Right cardiac atrium (tissue), 5 donors: Measurements from ENCODE around the gene DLST. TPM values are rescaled to one million over a fixed set of nuclear protein-coding genes. Genes with fewer than 3 reads are reported as not detected.

Experiments used
- ATAC-seq, 2 donors: fragments of 200-7000 bp; cut with Tn5 transposase; one replicate each; pipeline versions ENCODE4 v1.8.0 to v1.9.1; 2020; ENCODE audit warnings: moderate library complexity in 2 of 2, mild to moderate bottlenecking in 1 of 2
- DNase-seq, 3 donors: peaks; one replicate each; pipeline ENCODE4 v3.0.0-alpha.2; 2020
- H3K27ac ChIP-seq: one replicate; pipeline ENCODE4 v1.5.1; 2013; ENCODE audit warnings: mild to moderate bottlenecking, low read length, control low read depth, moderate library complexity
- H3K27me3 ChIP-seq: one replicate; pipeline ENCODE4 v1.6.1; 2013; ENCODE audit not compliant: control insufficient read depth, insufficient read depth
- H3K4me1 ChIP-seq: one replicate; pipeline ENCODE4 v1.6.1; 2013; ENCODE audit warnings: low read length; ENCODE audit not compliant: control insufficient read depth, insufficient read depth
- H3K4me3 ChIP-seq: one replicate; pipeline ENCODE4 v1.5.1; 2013; ENCODE audit warnings: low read length, control low read depth
- H3K9me3 ChIP-seq: one replicate; pipeline ENCODE4 v1.6.1; 2013; ENCODE audit warnings: low read length; ENCODE audit not compliant: control insufficient read depth
- WGBS: extraction: QIAGEN DNeasy Blood & Tissue Kit; methylation state at CpG from one replicate; pipeline ENCODE4 v1.1.7; 2013; 5-methylcytosine and 5-hydroxymethylcytosine counted together
- intact Hi-C, 4 donors: fragments of 100-400 bp; cut with DNase I; formaldehyde crosslinking; loops; one replicate each; pipeline versions ENCODE4 v1.11.0 to v1.14.0; 2022 to 2023
- polyA plus RNA-seq: library from polyadenylated mRNA; stranded (reverse); fragments of 200-250 nt; gene quantifications from one replicate; pipeline ENCODE4 v1.2.3, GENCODE V29; 2013
- total RNA-seq, 4 donors: library from RNA; stranded (reverse); fragmentation: NEBNext Ultra II Directional; extraction: Animal tissue kit (Norgen Biotek cat#: 25700); gene quantifications; one replicate each; pipeline ENCODE4 v1.2.1, GENCODE V29; 2021
- donor health status: healthy with polysubstance abuse.
- donor health status: DM: no; HTN: yes; CAD: no.
- donor health status: DM: no; HTN: no; CAD: no.
- donor health status: DM: no; HTN: yes; CAD: no; lungs with severe emphysema.
- donor health status: DM: yes; HTN: yes; CAD: no.

Gene DLST
- total and polyA plus RNA-seq, 5 donors, result 87.6 to 148 (median 142) TPM

- Histone ChIP-seq H3K9me3 (no peaks in the 10 kb centered on the region), H3K27ac (no peak overlapping the region), H3K27me3 (no peaks in the 10 kb centered on the region), H3K4me3 (no peak overlapping the region), H3K4me1 (no peaks in the 10 kb centered on the region)
- ATAC-seq (peak; percentile 75 to 82), DNase-seq (peak; percentile 89 to 97 (median 94))
- 23% methylated on average over 7 of the region's 7 CpGs for WGBS
- intact Hi-C loops, result loop anchor here in 3 of 4 donors (5.0 kb wide), 3 partner anchors 41 to 226 kb away; no protein-coding TSS in a partner anchor
Observed at GRCh38 chr14:74860899-74861733, 20.6 kb upstream of the DLST start.

DNA sequence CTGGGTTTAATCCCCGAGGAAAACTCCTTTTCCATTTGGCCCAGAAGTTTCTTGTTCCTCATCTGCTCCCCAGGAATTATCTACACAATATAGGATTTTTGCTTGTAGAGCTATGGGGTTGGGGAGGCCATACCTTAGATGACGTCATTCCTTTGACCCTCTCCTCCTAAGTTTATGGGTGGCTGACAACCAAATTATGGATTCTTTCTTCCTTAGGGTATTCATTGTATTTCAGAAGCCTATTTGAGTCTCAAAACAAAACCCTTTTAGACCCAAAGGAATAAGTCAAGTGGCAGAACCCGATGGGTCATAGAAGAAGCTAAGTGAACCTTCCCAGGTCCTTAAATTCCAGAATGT, 20.0 kb upstream of the DLST start:
- DNase-seq (no peak), ATAC-seq (no peak)
- H3K27me3 ChIP-seq, result no peaks in the 10 kb centered on the region
- H3K4me3 ChIP-seq, result no peak overlapping the region
- H3K4me1 ChIP-seq, result no peaks in the 10 kb centered on the region
- no peaks in the 10 kb centered on the region for H3K9me3 ChIP-seq
- 78% methylated on average over 3 of the region's 3 CpGs for WGBS
- H3K27ac ChIP-seq, result no peak overlapping the region
- intact Hi-C loops, result loop anchor here in 3 of 4 donors (5.0 kb wide), 3 partner anchors 41 to 226 kb away; no protein-coding TSS in a partner anchor

GRCh38 chr14:74863274-74863673, 18.4 kb upstream of the DLST start:
- ATAC-seq (no peak), DNase-seq (no peak)
- no peaks in the 10 kb centered on the region for H3K27me3 ChIP-seq
- H3K9me3 ChIP-seq, result no peaks in the 10 kb centered on the region
- intact Hi-C loops, result loop anchor here in 3 of 4 donors (5.0 kb wide), 3 partner anchors 39 to 224 kb away; no protein-coding TSS in a partner anchor
- 79% methylated on average over 9 of the region's 9 CpGs for WGBS
- H3K4me1 ChIP-seq, result no peaks in the 10 kb centered on the region
- H3K4me3 ChIP-seq, result no peak overlapping the region
- no peak overlapping the region for H3K27ac ChIP-seq

- ATAC-seq, result no peak
- no peak overlapping the region for H3K27ac ChIP-seq
- WGBS, result 81% methylated on average over 9 of the region's 9 CpGs
- no peak for DNase-seq
- no peaks in the 10 kb centered on the region for H3K4me1 ChIP-seq
- H3K27me3 ChIP-seq, result no peaks in the 10 kb centered on the region
- H3K9me3 ChIP-seq, result no peaks in the 10 kb centered on the region
- no peak overlapping the region for H3K4me3 ChIP-seq
- intact Hi-C loops, result loop anchor here in 3 of 4 donors (5.0 kb wide), 3 partner anchors 38 to 223 kb away; no protein-coding TSS in a partner anchor
Observed at GRCh38 chr14:74864198-74864597, 17.5 kb upstream of the DLST start.

DNA sequence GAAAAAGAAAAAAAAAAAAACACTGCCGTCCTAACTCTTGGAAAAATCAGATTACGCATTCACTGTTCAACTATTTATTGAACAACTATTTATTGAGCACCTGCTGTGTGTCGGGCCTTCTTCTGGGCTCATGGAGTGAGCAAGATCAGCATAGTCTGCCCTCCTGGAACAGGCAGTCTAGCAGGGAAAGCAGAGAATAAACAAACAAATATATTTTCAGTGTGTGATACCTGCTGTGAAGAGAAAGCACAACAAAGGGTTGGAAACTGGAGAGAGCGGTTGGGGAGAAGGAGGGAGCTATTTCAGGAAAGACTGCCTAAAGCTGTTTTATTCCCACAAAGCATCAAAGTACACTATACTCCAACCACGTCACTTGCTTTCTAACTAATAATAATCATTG, 16.6 kb upstream of the DLST start:
- no peaks in the 10 kb centered on the region for H3K27me3 ChIP-seq
- no peaks in the 10 kb centered on the region for H3K9me3 ChIP-seq
- no peak overlapping the region for H3K4me3 ChIP-seq
- 93% methylated on average over 5 of the region's 5 CpGs for WGBS
- DNase-seq, result no peak
- intact Hi-C loops, result no loop called here
- no peak overlapping the region for H3K27ac ChIP-seq
- ATAC-seq, result no peak
- H3K4me1 ChIP-seq, result no peaks in the 10 kb centered on the region

- Histone ChIP-seq H3K27ac (no peak overlapping the region), H3K4me3 (no peak overlapping the region), H3K27me3 (no peaks in the 10 kb centered on the region), H3K4me1 (no peaks in the 10 kb centered on the region), H3K9me3 (no peaks in the 10 kb centered on the region)
- DNase-seq (no peak), ATAC-seq (no peak)
- intact Hi-C loops, result no loop called here
- WGBS, result 73% methylated on average over 3 of the region's 3 CpGs
Observed at GRCh38 chr14:74866708-74867389, 14.9 kb upstream of the DLST start.

DNA sequence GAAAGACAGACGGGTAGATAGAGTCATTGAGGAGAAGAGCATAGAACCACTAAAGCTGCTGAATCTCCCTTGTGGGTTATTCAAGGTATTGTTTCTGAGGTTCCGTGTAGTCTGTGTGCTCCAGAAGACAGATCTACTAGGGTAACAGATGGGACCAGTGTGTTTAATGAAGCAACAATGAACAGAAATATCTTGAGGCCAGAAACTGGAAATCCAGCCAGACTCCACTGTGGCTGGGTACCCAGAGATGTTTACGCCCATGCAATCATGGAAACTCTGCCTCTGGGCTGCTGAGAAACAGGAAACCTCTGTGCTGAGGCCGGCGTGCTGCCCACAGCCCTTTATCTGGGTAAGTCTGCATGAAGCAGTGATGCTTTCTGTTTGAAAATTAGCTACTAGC, 14.0 kb upstream of the DLST start:
- peak; percentile 70 to 86 (median 85) for DNase-seq

DNA sequence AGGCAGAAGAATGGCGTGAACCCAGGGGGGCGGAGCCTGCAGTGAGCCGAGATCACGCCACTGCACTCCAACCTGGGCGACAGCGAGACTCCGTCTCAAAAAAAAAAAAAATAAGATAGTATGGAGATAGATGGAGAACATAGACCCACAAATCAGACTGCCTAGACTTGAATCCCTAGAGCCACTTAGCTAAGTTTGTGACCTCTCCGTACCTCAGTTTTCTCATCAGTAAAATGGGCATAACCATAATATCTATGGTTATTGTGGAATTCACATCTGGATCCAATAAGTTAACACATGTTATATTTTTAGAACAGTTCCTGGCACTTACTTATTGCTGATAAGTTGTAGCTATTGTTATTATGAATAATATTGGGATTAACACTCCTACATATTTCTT, 13.0 kb upstream of the DLST start:
- intact Hi-C loops, result no loop called here
- no peaks in the 10 kb centered on the region for H3K9me3 ChIP-seq
- DNase-seq (no peak), ATAC-seq (no peak)
- H3K27me3 ChIP-seq, result no peaks in the 10 kb centered on the region
- H3K4me1 ChIP-seq, result no peaks in the 10 kb centered on the region
- no peak overlapping the region for H3K27ac ChIP-seq
- WGBS, result 95% methylated on average over 8 of the region's 8 CpGs
- H3K4me3 ChIP-seq, result no peak overlapping the region

More for the DNA sequence above, 14.0 kb upstream of the DLST start:
- 32% methylated on average over 5 of the region's 5 CpGs for WGBS
- Histone ChIP-seq H3K4me1 (no peaks in the 10 kb centered on the region), H3K27me3 (no peaks in the 10 kb centered on the region), H3K27ac (no peak overlapping the region), H3K9me3 (no peaks in the 10 kb centered on the region), H3K4me3 (no peak overlapping the region)
- intact Hi-C loops, result no loop called here
- ATAC-seq, result peak; percentile 92

DNA sequence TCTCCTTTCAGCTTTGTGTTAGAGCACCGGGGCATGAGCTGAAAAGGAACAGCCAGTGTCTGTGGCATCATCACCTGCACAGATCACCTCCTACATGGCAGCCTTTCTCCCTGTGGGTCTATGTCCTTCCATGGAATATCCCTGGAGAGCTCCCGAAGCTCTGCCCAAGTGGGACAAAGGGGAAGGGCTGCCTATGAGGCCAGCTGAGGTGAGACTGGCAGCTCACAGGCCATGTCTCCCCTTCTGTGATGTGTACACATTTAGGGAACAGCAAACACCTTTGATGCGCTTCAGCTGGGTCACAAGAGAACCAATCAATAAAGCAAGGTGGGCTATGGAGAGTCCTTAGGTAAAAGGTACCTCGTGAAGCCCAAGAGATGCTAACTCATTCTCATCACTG, 9.9 kb upstream of the DLST start:
- DNase-seq (no peak), ATAC-seq (no peak)
- 88% methylated on average over 4 of the region's 4 CpGs for WGBS
- Histone ChIP-seq H3K27me3 (no peaks in the 10 kb centered on the region), H3K4me3 (no peak overlapping the region), H3K9me3 (no peaks in the 10 kb centered on the region), H3K27ac (no peak overlapping the region), H3K4me1 (no peaks in the 10 kb centered on the region)
- intact Hi-C loops, result no loop called here

DNA sequence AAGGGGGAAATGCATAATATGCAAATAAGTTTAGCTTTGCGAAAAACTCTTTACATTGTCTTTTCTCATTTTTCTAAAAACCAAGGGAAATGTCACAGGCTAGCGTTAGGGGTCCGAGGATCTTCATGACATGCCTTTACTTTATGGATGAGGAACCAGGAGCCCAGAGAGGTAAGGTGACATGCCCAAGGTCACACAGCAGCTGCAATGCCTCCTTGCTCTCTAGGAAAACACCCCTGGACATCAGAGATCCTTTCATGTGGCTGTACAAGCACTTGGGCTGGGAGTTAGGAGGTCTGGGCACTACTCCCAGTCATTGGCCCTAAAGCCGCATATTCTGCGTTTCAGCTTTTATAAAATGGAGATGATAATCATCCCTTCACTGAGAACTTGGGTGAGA, 6.5 kb upstream of the DLST start:
- WGBS, result 91% methylated on average over 5 of the region's 5 CpGs
- Histone ChIP-seq H3K9me3 (no peaks in the 10 kb centered on the region), H3K4me3 (no peak overlapping the region), H3K27me3 (no peaks in the 10 kb centered on the region), H3K4me1 (no peaks in the 10 kb centered on the region), H3K27ac (no peak overlapping the region)
- intact Hi-C loops, result no loop called here
- no peak for ATAC-seq
- no peak for DNase-seq
